GM12878 (cell line): ENCODE measurements around the gene RYR2. TPM values are rescaled to one million over a fixed set of nuclear protein-coding genes. Genes with fewer than 3 reads are reported as not detected.

Experiments used
- ATAC-seq: fragments of 200-7000 bp; cut with Tn5 transposase; 3 replicates; pipeline ENCODE4 v1.9.1; 2020; ENCODE audit warnings: mild to moderate bottlenecking, moderate library complexity
- BruUV-seq: library from RNA; stranded (reverse); fragments of 400-500 nt; replicated peaks from 2 replicates; lab custom pipeline; 2021; lab: Mats Ljungman, UMichigan
- CTCF ChIA-PET: fragments of 300-600 bp; sonication (Branson Sonifier 250); formaldehyde crosslinking; extraction: SDS; loops from one replicate; lab custom pipeline; 2021; ENCODE audit warnings: inconsistent platforms; lab: Yijun Ruan, JAX
- POLR2A ChIA-PET: fragments of 350-600 bp; formaldehyde crosslinking; extraction: SDS; loops from one replicate; lab custom pipeline; 2021; ENCODE audit warnings: inconsistent platforms; lab: Charles Lee
- RAD21 ChIA-PET: fragments of 300-600 bp; sonication (Branson Sonifier 250); formaldehyde crosslinking; loops from one replicate; lab custom pipeline; 2023; ENCODE audit warnings: antibody characterized with exemption; ENCODE audit not compliant: unreplicated experiment; lab: Charles Lee
- SMC1A ChIA-PET: fragments of 300-600 bp; sonication (Branson Sonifier 250); formaldehyde crosslinking; loops from one replicate; lab custom pipeline; 2023; ENCODE audit not compliant: unreplicated experiment, uncharacterized antibody; lab: Charles Lee
- DNase-seq: peaks from one replicate; pipeline ENCODE4 v3.0.0-alpha.2; 2011; ENCODE audit warnings: low read depth, low spot score
- FAIRE-seq: peaks from 3 replicates; lab custom pipeline; 2011; peaks lifted over from hg19 to GRCh38; lab: Jason Lieb, UNC
- H2AFZ ChIP-seq: 2 replicates; pipeline ENCODE4 v1.6.0; 2011; ENCODE audit warnings: low read depth, low read length, control low read depth; ENCODE audit not compliant: control insufficient read depth
- H3K27ac ChIP-seq: 2 replicates; pipeline ENCODE4 v1.5.1; 2011; ENCODE audit warnings: control low read depth; ENCODE audit not compliant: control insufficient read depth, insufficient read depth
- H3K27me3 ChIP-seq, 2 experiments: replicated peaks in 1 of 2; 2 replicates each; pipeline versions ENCODE4 v1.6.0 to v1.6.1; 2011; ENCODE audit warnings: low read length in 1 of 2; ENCODE audit not compliant: control insufficient read depth in 2 of 2, insufficient read depth in 2 of 2
- H3K36me3 ChIP-seq, 2 experiments: 2 replicates each; pipeline ENCODE4 v1.5.1; 2011; ENCODE audit warnings: low read length in 1 of 2; ENCODE audit not compliant: control insufficient read depth in 2 of 2, insufficient read depth in 2 of 2
- H3K4me1 ChIP-seq: 2 replicates; pipeline ENCODE4 v1.6.1; 2011; ENCODE audit warnings: mild to moderate bottlenecking, low read length, moderate library complexity, mixed read lengths; ENCODE audit not compliant: control insufficient read depth, insufficient read depth
- H3K4me2 ChIP-seq: 2 replicates; pipeline ENCODE4 v1.6.0; 2011; ENCODE audit warnings: control low read depth; ENCODE audit not compliant: control insufficient read depth, insufficient read depth
- H3K4me3 ChIP-seq: fragments of 200-600 bp; sonication (generic); 2 replicates; pipeline ENCODE4 v1.5.1; 2016
- H3K79me2 ChIP-seq: 2 replicates; pipeline ENCODE4 v1.6.0; 2011; ENCODE audit warnings: low read length; ENCODE audit not compliant: control insufficient read depth, insufficient read depth
- H3K9ac ChIP-seq: 2 replicates; pipeline ENCODE4 v1.8.0; 2011; ENCODE audit warnings: low read length, control low read depth, mixed read lengths; ENCODE audit not compliant: control insufficient read depth, insufficient read depth
- H3K9me3 ChIP-seq: replicated peaks from 3 replicates; pipeline ENCODE4 v1.5.1; 2011; ENCODE audit warnings: mild to moderate bottlenecking, low read length; ENCODE audit not compliant: control insufficient read depth, insufficient read depth
- H4K20me1 ChIP-seq: 2 replicates; pipeline ENCODE4 v1.6.0; 2011; ENCODE audit not compliant: control insufficient read depth, insufficient read depth
- CEBPB ChIP-seq, 2 experiments: fragments of 150-350 bp in 1 of 2; IDR thresholded peaks; 2 replicates each; pipeline ENCODE4 v1.6.1; 2012 to 2014; ENCODE audit warnings: low read depth in 2 of 2, low read length in 2 of 2, borderline replicate concordance in 1 of 2, inconsistent platforms in 1 of 2
- DPF2 ChIP-seq: fragments of 450-650 bp; IDR thresholded peaks from 2 replicates; pipeline ENCODE4 v1.6.1; 2017; ENCODE audit warnings: mild to moderate bottlenecking
- HDGF ChIP-seq: fragments of 450-650 bp; IDR thresholded peaks from 2 replicates; pipeline ENCODE4 v1.6.1; 2016; ENCODE audit warnings: antibody characterized with exemption
- LARP7 ChIP-seq: fragments of 450-650 bp; IDR thresholded peaks from 2 replicates; pipeline ENCODE4 v1.6.1; 2017; ENCODE audit warnings: mild to moderate bottlenecking
- PAX5 ChIP-seq: IDR thresholded peaks from 2 replicates; pipeline ENCODE4 v1.6.1; 2011; ENCODE audit warnings: low read depth, low read length, borderline replicate concordance
- RUNX3 ChIP-seq: IDR thresholded peaks from 2 replicates; pipeline ENCODE4 v1.6.1; 2012; ENCODE audit warnings: low read length, inconsistent platforms
- SIN3A ChIP-seq: IDR thresholded peaks from 2 replicates; pipeline ENCODE4 v1.6.1; 2012; ENCODE audit warnings: low read depth, low read length, improper control_type of control experiment
- SREBF1 ChIP-seq: IDR thresholded peaks from 2 replicates; pipeline ENCODE4 v1.6.1; 2012; ENCODE audit warnings: mild to moderate bottlenecking, low read length
- SRF ChIP-seq, 2 experiments: IDR thresholded peaks; 2 replicates each; pipeline ENCODE4 v1.6.1; 2011; ENCODE audit warnings: low read depth in 2 of 2, low read length in 2 of 2, mild to moderate bottlenecking in 1 of 2, moderate library complexity in 1 of 2
- WGBS: methylation state at CpG from one replicate; pipeline ENCODE4 v1.1.6; 2016; ENCODE audit warnings: low lambda C conversion rate; ENCODE audit not compliant: insufficient replicate concordance, insufficient coverage; ENCODE audit errors: missing lambda C conversion rate; 5-methylcytosine and 5-hydroxymethylcytosine counted together
- in situ Hi-C: fragments of 300-500 bp; cut with MboI; formaldehyde crosslinking; loops from 9 replicates; pipeline ENCODE4 v1.14.3; 2018; ENCODE audit warnings: mixed read lengths
- intact Hi-C: fragments of 100-400 bp; cut with micrococcal nuclease; formaldehyde crosslinking; loops from one replicate; pipeline ENCODE4 v1.14.2; 2022; ENCODE audit not compliant: unreplicated experiment
- polyA plus RNA-seq, 11 experiments: library from polyadenylated mRNA; depleted of rRNA in 4 of 11; unstranded in 6 of 11; stranded (reverse) in 5 of 11; fragments of >200 nt; fragmentation: Nextera tagmentation in 4 of 11; fragmentation: Illumina TruSeq in 1 of 11; extraction: Ambion mirVana in 4 of 11; extraction: Trizol in 1 of 11; gene quantifications; 1 replicate in 1 of 11; 2 replicates in 10 of 11; pipeline versions ENCODE4 v1.2.1 to v1.2.3, GENCODE V29; 2011 to 2016; ENCODE audit warnings: inconsistent platforms in 2 of 11, missing spikeins in 2 of 11, low read depth in 1 of 11
- total RNA-seq, 4 experiments: library from RNA; depleted of rRNA in 3 of 4; stranded (reverse); fragments of >200 nt in 3 of 4; fragmentation: Illumina TruSeq in 1 of 4; extraction: Trizol in 1 of 4; gene quantifications; 2 replicates each; pipeline versions ENCODE4 v1.2.1 to v1.2.3, GENCODE V29; 2013 to 2021
- TF ChIP-seq, protein P1 (sequence below): fragments of 450-650 bp; IDR thresholded peaks from 2 replicates; pipeline ENCODE4 v1.6.1; 2014; ENCODE audit warnings: mild to moderate bottlenecking
- TF ChIP-seq, protein P2 (sequence below), 3 experiments: IDR thresholded peaks in 2 of 3; conservative IDR thresholded peaks in 1 of 3; 2 replicates each; pipeline ENCODE4 v1.5.1; 2011; ENCODE audit warnings: low read depth in 3 of 3, low read length in 3 of 3, mild to moderate bottlenecking in 3 of 3, control low read depth in 2 of 3, moderate library complexity in 2 of 3, inconsistent platforms in 1 of 3, mixed read lengths in 1 of 3; ENCODE audit not compliant: control insufficient read depth in 2 of 3, insufficient read depth in 1 of 3; ENCODE audit errors: extremely low read depth in 1 of 3

Gene RYR2
- total and polyA plus RNA-seq, 10 of the 15 experiments (the other 5 are each of a cell fraction or from before 2014, with no cell fraction given) = 0.01 to 0.04 TPM; not detected in 8

DNA sequence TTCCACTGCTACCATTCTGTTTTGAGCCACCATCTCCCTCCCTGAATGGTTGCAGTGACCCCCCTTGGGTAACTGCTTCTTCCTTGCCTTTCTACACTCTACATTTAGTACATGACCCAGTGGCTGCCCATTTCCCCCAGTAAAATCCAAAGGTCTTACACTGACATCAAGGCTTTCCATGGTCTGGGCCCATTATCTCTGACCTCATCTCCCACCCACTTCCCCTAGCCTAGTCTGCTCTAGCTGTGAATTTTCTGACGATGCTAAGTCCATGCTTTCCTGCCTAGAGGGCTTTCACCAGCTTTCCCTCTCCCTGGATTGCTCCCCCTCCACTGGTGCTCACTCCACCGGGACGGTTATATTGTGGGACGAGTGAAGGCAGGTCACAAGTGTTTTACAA, 219.2 kb downstream of the RYR2 start:
- Histone ChIP-seq H3K9me3 (no peaks in the 10 kb centered on the region), H2AFZ (no peak overlapping the region), H3K4me2 (no peak overlapping the region), H3K4me3 (no peak overlapping the region), H3K79me2 (no peaks in the 10 kb centered on the region), H3K4me1 (no peaks in the 10 kb centered on the region), H3K27ac (no peak overlapping the region), H4K20me1 (no peaks in the 10 kb centered on the region), H3K27me3 (no peaks in the 10 kb centered on the region), H3K9ac (no peak overlapping the region), H3K36me3 (no peaks in the 10 kb centered on the region)
- DNase-seq = no peak
- POLR2A ChIA-PET = no interaction called here
- intact Hi-C loops = no loop called here
- ATAC-seq = no peak
- SMC1A ChIA-PET = no interaction called here
- RAD21 ChIA-PET = no interaction called here
- in situ Hi-C loops = no loop called here
- FAIRE-seq = no peak
- CTCF ChIA-PET = no interaction called here
- no TSS peak for BruUV-seq
- TF ChIP-seq LARP7 (no peak), RUNX3 (no peak), PAX5 (no peak), SRF (IDR thresholded peaks at IDR 0.05; ENCODE audit: low read depth in 2 of 2, low read length in 2 of 2) (no peak), HDGF (no peak), DPF2 (no peak), CEBPB (IDR thresholded peaks at IDR 0.05; ENCODE audit: borderline replicate concordance in 1 of 2, low read depth in 2 of 2, low read length in 2 of 2) (no peak), SREBF1 (no peak), SIN3A (no peak)
- TF ChIP-seq, protein P1, sequence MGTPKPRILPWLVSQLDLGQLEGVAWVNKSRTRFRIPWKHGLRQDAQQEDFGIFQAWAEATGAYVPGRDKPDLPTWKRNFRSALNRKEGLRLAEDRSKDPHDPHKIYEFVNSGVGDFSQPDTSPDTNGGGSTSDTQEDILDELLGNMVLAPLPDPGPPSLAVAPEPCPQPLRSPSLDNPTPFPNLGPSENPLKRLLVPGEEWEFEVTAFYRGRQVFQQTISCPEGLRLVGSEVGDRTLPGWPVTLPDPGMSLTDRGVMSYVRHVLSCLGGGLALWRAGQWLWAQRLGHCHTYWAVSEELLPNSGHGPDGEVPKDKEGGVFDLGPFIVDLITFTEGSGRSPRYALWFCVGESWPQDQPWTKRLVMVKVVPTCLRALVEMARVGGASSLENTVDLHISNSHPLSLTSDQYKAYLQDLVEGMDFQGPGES = no peak
- TF ChIP-seq, protein P2, sequence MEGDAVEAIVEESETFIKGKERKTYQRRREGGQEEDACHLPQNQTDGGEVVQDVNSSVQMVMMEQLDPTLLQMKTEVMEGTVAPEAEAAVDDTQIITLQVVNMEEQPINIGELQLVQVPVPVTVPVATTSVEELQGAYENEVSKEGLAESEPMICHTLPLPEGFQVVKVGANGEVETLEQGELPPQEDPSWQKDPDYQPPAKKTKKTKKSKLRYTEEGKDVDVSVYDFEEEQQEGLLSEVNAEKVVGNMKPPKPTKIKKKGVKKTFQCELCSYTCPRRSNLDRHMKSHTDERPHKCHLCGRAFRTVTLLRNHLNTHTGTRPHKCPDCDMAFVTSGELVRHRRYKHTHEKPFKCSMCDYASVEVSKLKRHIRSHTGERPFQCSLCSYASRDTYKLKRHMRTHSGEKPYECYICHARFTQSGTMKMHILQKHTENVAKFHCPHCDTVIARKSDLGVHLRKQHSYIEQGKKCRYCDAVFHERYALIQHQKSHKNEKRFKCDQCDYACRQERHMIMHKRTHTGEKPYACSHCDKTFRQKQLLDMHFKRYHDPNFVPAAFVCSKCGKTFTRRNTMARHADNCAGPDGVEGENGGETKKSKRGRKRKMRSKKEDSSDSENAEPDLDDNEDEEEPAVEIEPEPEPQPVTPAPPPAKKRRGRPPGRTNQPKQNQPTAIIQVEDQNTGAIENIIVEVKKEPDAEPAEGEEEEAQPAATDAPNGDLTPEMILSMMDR (IDR thresholded peaks at IDR 0.05 in 2 of 3, conservative IDR thresholded peaks at IDR 0.05 in 1 of 3; ENCODE audit: control insufficient read depth in 2 of 3, extremely low read depth in 1 of 3, insufficient read depth in 1 of 3, low read depth in 3 of 3, low read length in 3 of 3) = no peak
- WGBS = 56% methylated on average over 4 of the region's 4 CpGs
